T-helper 1 cell treated with Interleukin-12 subunit alpha and Interleukin-12 subunit beta and Interleukin-4 antibody, amounts not matched to agents 30 μg/mL and 1 μg/mL, for 36 hours (primary cell): ENCODE data around the gene ANK3.

Experiments used
- H3K27ac Mint-ChIP-seq: one replicate; pipeline ENCODE4 v1.8.0; 2021; ENCODE audit warnings: mild to moderate bottlenecking, mixed read lengths
- H3K27me3 Mint-ChIP-seq: one replicate; pipeline ENCODE4 v1.8.0; 2021; ENCODE audit warnings: low read depth, mixed read lengths
- H3K36me3 Mint-ChIP-seq: one replicate; pipeline ENCODE4 v1.8.0; 2021; ENCODE audit warnings: low read depth, mixed read lengths
- H3K4me1 Mint-ChIP-seq: one replicate; pipeline ENCODE4 v1.8.0; 2021; ENCODE audit warnings: low read depth, mixed read lengths
- H3K4me3 Mint-ChIP-seq: one replicate; pipeline ENCODE4 v1.8.0; 2021; ENCODE audit warnings: mild to moderate bottlenecking, moderate library complexity, mixed read lengths
- H3K9me3 Mint-ChIP-seq: one replicate; pipeline ENCODE4 v1.8.0; 2021; ENCODE audit warnings: mixed read lengths

ANK3 gene

GRCh38 chr10:60258429-60258797 is 131.3 kb downstream of the ANK3 start:
- Mint-ChIP-seq H3K4me3 (no peak overlapping the region), H3K9me3 (no peaks in the 10 kb centered on the region), H3K27me3 (no peaks in the 10 kb centered on the region), H3K27ac (no peak overlapping the region), H3K4me1 (peaks cover 12% of the 10 kb centered on the region), H3K36me3 (peaks cover 16% of the 10 kb centered on the region)

- no peaks in the 10 kb centered on the region for H3K27me3 Mint-ChIP-seq
- no peak overlapping the region for H3K4me3 Mint-ChIP-seq
- H3K4me1 Mint-ChIP-seq = peaks cover 12% of the 10 kb centered on the region
- H3K36me3 Mint-ChIP-seq = peaks cover 12% of the 10 kb centered on the region
- H3K27ac Mint-ChIP-seq = no peak overlapping the region
- no peaks in the 10 kb centered on the region for H3K9me3 Mint-ChIP-seq
Measured at GRCh38 chr10:60257767-60258428, 131.8 kb downstream of the ANK3 start.

- Mint-ChIP-seq H3K4me1 (peaks cover 4% of the 10 kb centered on the region), H3K9me3 (no peaks in the 10 kb centered on the region), H3K36me3 (no peaks in the 10 kb centered on the region), H3K27me3 (no peaks in the 10 kb centered on the region), H3K27ac (no peak overlapping the region), H3K4me3 (no peak overlapping the region)
Measured at GRCh38 chr10:60254776-60255175, 134.9 kb downstream of the ANK3 start.

GRCh38 chr10:60253484-60253883 is 136.2 kb downstream of the ANK3 start:
- Mint-ChIP-seq H3K4me3 (no peak overlapping the region), H3K4me1 (peaks cover 3% of the 10 kb centered on the region), H3K27me3 (no peaks in the 10 kb centered on the region), H3K9me3 (no peaks in the 10 kb centered on the region), H3K27ac (no peak overlapping the region), H3K36me3 (no peaks in the 10 kb centered on the region)

GRCh38 chr10:60252688-60253087 is 137.0 kb downstream of the ANK3 start:
- H3K27ac Mint-ChIP-seq = no peak overlapping the region
- no peaks in the 10 kb centered on the region for H3K27me3 Mint-ChIP-seq
- no peaks in the 10 kb centered on the region for H3K36me3 Mint-ChIP-seq
- H3K4me3 Mint-ChIP-seq = no peak overlapping the region
- H3K9me3 Mint-ChIP-seq = no peaks in the 10 kb centered on the region
- H3K4me1 Mint-ChIP-seq = peaks cover 3% of the 10 kb centered on the region

GRCh38 chr10:60246382-60246781 is 143.3 kb downstream of the ANK3 start:
- H3K4me1 Mint-ChIP-seq = no peaks in the 10 kb centered on the region
- H3K27ac Mint-ChIP-seq = no peak overlapping the region
- no peaks in the 10 kb centered on the region for H3K9me3 Mint-ChIP-seq
- no peak overlapping the region for H3K4me3 Mint-ChIP-seq
- H3K27me3 Mint-ChIP-seq = no peaks in the 10 kb centered on the region
- H3K36me3 Mint-ChIP-seq = no peaks in the 10 kb centered on the region

- H3K27me3 Mint-ChIP-seq = no peaks in the 10 kb centered on the region
- H3K4me1 Mint-ChIP-seq = peaks cover 30% of the 10 kb centered on the region
- H3K27ac Mint-ChIP-seq = no peak overlapping the region
- no peaks in the 10 kb centered on the region for H3K36me3 Mint-ChIP-seq
- no peaks in the 10 kb centered on the region for H3K9me3 Mint-ChIP-seq
- no peak overlapping the region for H3K4me3 Mint-ChIP-seq
Measured at GRCh38 chr10:60239228-60239627, 150.4 kb downstream of the ANK3 start.

- Mint-ChIP-seq H3K27me3 (no peaks in the 10 kb centered on the region), H3K4me3 (no peak overlapping the region)
Measured at GRCh38 chr10:60238759-60239100, 150.9 kb downstream of the ANK3 start.

GRCh38 chr10:60237977-60238758 is 151.5 kb downstream of the ANK3 start:
- peak overlapping the region; percentile 21 for H3K27ac Mint-ChIP-seq
- H3K4me3 Mint-ChIP-seq = peak overlapping the region; percentile 38
- no peaks in the 10 kb centered on the region for H3K36me3 Mint-ChIP-seq
- no peaks in the 10 kb centered on the region for H3K27me3 Mint-ChIP-seq
- H3K9me3 Mint-ChIP-seq = no peaks in the 10 kb centered on the region
- H3K4me1 Mint-ChIP-seq = peaks cover 30% of the 10 kb centered on the region

More at GRCh38 chr10:60238759-60239100, 150.9 kb downstream of the ANK3 start:
- H3K36me3 Mint-ChIP-seq = no peaks in the 10 kb centered on the region
- H3K27ac Mint-ChIP-seq = no peak overlapping the region
- peaks cover 30% of the 10 kb centered on the region for H3K4me1 Mint-ChIP-seq
- H3K9me3 Mint-ChIP-seq = no peaks in the 10 kb centered on the region

- peaks cover 5% of the 10 kb centered on the region for H3K36me3 Mint-ChIP-seq
- H3K4me3 Mint-ChIP-seq = peak overlapping the region; percentile 69
- H3K4me1 Mint-ChIP-seq = peaks cover 30% of the 10 kb centered on the region
- no peaks in the 10 kb centered on the region for H3K9me3 Mint-ChIP-seq
- peak overlapping the region; percentile 64 for H3K27ac Mint-ChIP-seq
- H3K27me3 Mint-ChIP-seq = no peaks in the 10 kb centered on the region
Measured at GRCh38 chr10:60236869-60237524, 152.7 kb downstream of the ANK3 start.

GRCh38 chr10:60235001-60235400 is 154.7 kb downstream of the ANK3 start:
- peaks cover 32% of the 10 kb centered on the region for H3K4me1 Mint-ChIP-seq

GRCh38 chr10:60234551-60234950 is 155.1 kb downstream of the ANK3 start:
- H3K27me3 Mint-ChIP-seq = no peaks in the 10 kb centered on the region
- H3K9me3 Mint-ChIP-seq = no peaks in the 10 kb centered on the region
- H3K4me1 Mint-ChIP-seq = peaks cover 31% of the 10 kb centered on the region
- no peak overlapping the region for H3K4me3 Mint-ChIP-seq
- no peak overlapping the region for H3K27ac Mint-ChIP-seq
- peaks cover 5% of the 10 kb centered on the region for H3K36me3 Mint-ChIP-seq

More at GRCh38 chr10:60235001-60235400, 154.7 kb downstream of the ANK3 start:
- Mint-ChIP-seq H3K27ac (no peak overlapping the region), H3K4me3 (no peak overlapping the region), H3K36me3 (peaks cover 5% of the 10 kb centered on the region), H3K9me3 (no peaks in the 10 kb centered on the region), H3K27me3 (no peaks in the 10 kb centered on the region)

GRCh38 chr10:60230892-60231291 is 158.8 kb downstream of the ANK3 start:
- H3K4me1 Mint-ChIP-seq = peaks cover 2% of the 10 kb centered on the region
- H3K27me3 Mint-ChIP-seq = no peaks in the 10 kb centered on the region
- no peaks in the 10 kb centered on the region for H3K9me3 Mint-ChIP-seq
- H3K4me3 Mint-ChIP-seq = no peak overlapping the region
- H3K27ac Mint-ChIP-seq = no peak overlapping the region
- H3K36me3 Mint-ChIP-seq = peaks cover 5% of the 10 kb centered on the region

- H3K27ac Mint-ChIP-seq = no peak overlapping the region
- no peaks in the 10 kb centered on the region for H3K4me1 Mint-ChIP-seq
Measured at GRCh38 chr10:60224066-60224705, 165.5 kb downstream of the ANK3 start.

More at GRCh38 chr10:60224066-60224705, 165.5 kb downstream of the ANK3 start:
- no peaks in the 10 kb centered on the region for H3K27me3 Mint-ChIP-seq
- no peak overlapping the region for H3K4me3 Mint-ChIP-seq
- peaks cover 2% of the 10 kb centered on the region for H3K36me3 Mint-ChIP-seq
- no peaks in the 10 kb centered on the region for H3K9me3 Mint-ChIP-seq
